ENCODE measurements around the gene MSRB2.
"Not testable (repeated sequence)": the region's sequence is repeated elsewhere in the genome, so short reads cannot be mapped to it uniquely, and the experiment has no call there.

Gene MSRB2

GRCh38 chr10:23070913-23071218 lies 24.5 kb upstream of the MSRB2 start:
- TF ChIP-seq CSRNP3 (CRISPR knock-in tag; IDR thresholded peaks at IDR 0.05) (no peak), CREB5 (CRISPR knock-in tag; IDR thresholded peaks at IDR 0.05; ENCODE audit: low read depth) (no peak), BACH2 (CRISPR knock-in tag; IDR thresholded peaks at IDR 0.05; ENCODE audit: borderline replicate concordance) (no peak), ZNF70 (CRISPR knock-in tag; IDR thresholded peaks at IDR 0.05) (no peak), ZFP30 (CRISPR knock-in tag; IDR thresholded peaks at IDR 0.05) (no peak), ARNTL (CRISPR knock-in tag; IDR thresholded peaks at IDR 0.05; ENCODE audit: borderline replicate concordance, low read depth) (no peak), ZNF8 (CRISPR knock-in tag; IDR thresholded peaks at IDR 0.05) (no peak), ZC3H10 (CRISPR knock-in tag; IDR thresholded peaks at IDR 0.05) (no peak), ESRRG (CRISPR knock-in tag; IDR thresholded peaks at IDR 0.05) (no peak), TSHZ2 (CRISPR knock-in tag; IDR thresholded peaks at IDR 0.05) (no peak), ISL1 (CRISPR knock-in tag; IDR thresholded peaks at IDR 0.05) (no peak), TOX (CRISPR knock-in tag; IDR thresholded peaks at IDR 0.05; ENCODE audit: borderline replicate concordance) (no peak), OSR1 (CRISPR knock-in tag; IDR thresholded peaks at IDR 0.05) (no peak), GLIS3 (CRISPR knock-in tag; IDR thresholded peaks at IDR 0.05) (no peak)
- ATAC-seq, result no peak

- ATAC-seq, result not testable (repeated sequence)
These were observed 22.8 kb upstream of the MSRB2 start for GRCh38 chr10:23072593-23072992.

- TF ChIP-seq ZFP30 (CRISPR knock-in tag; IDR thresholded peaks at IDR 0.05) (no peak), ARNTL (CRISPR knock-in tag; IDR thresholded peaks at IDR 0.05; ENCODE audit: borderline replicate concordance, low read depth) (no peak), PATZ1 (CRISPR knock-in tag; IDR thresholded peaks at IDR 0.05; ENCODE audit: borderline replicate concordance) (no peak), ZC3H10 (CRISPR knock-in tag; IDR thresholded peaks at IDR 0.05) (no peak), SNAI2 (CRISPR knock-in tag; IDR thresholded peaks at IDR 0.05) (no peak), ZNF565 (CRISPR knock-in tag; conservative IDR thresholded peaks at IDR 0.05; ENCODE audit: low read depth) (no peak), TOX (CRISPR knock-in tag; IDR thresholded peaks at IDR 0.05; ENCODE audit: borderline replicate concordance) (no peak), TSHZ2 (CRISPR knock-in tag; IDR thresholded peaks at IDR 0.05) (no peak), PPARA (CRISPR knock-in tag; IDR thresholded peaks at IDR 0.05; ENCODE audit: borderline replicate concordance) (no peak), ZNF8 (CRISPR knock-in tag; IDR thresholded peaks at IDR 0.05) (no peak), RARB (CRISPR knock-in tag; IDR thresholded peaks at IDR 0.05) (no peak), CREB5 (CRISPR knock-in tag; IDR thresholded peaks at IDR 0.05; ENCODE audit: low read depth) (no peak), CSRNP3 (CRISPR knock-in tag; IDR thresholded peaks at IDR 0.05) (no peak), CSDC2 (CRISPR knock-in tag; IDR thresholded peaks at IDR 0.05) (no peak), POU6F1 (CRISPR knock-in tag; IDR thresholded peaks at IDR 0.05; ENCODE audit: borderline replicate concordance, low read depth) (no peak)
- no peak for ATAC-seq
These were observed 21.9 kb upstream of the MSRB2 start for GRCh38 chr10:23073527-23073926.

Data from SK-N-SH treated with all-trans-retinoic acid at 6 μM for 48 hours (cell line).